Activated T-cell treated with anti-CD3 and anti-CD28 coated beads, Interleukin-2, amount 50 U/mL, for 48 hours (primary cell): ENCODE results near the gene MEGF6.

Experiments used
- DNase-seq, 2 experiments: peaks; one replicate each; pipeline ENCODE4 v3.0.0-alpha.2; 2020

MEGF6 gene

GRCh38 chr1:3533067-3534048 is 78.0 kb downstream of the MEGF6 start:
- no peak for DNase-seq

- no peak for DNase-seq
Measured at GRCh38 chr1:3531928-3532327, 79.4 kb downstream of the MEGF6 start.

GRCh38 chr1:3530926-3531818 is 80.1 kb downstream of the MEGF6 start:
- DNase-seq, result peak; percentile 79 to 86

- no peak for DNase-seq
Measured at GRCh38 chr1:3530086-3530925, 81.0 kb downstream of the MEGF6 start.

GRCh38 chr1:3529099-3529729 is 82.1 kb downstream of the MEGF6 start:
- DNase-seq, result no peak

GRCh38 chr1:3527774-3528173 is 83.5 kb downstream of the MEGF6 start:
- DNase-seq, result no peak

- no peak for DNase-seq
Measured at GRCh38 chr1:3525551-3526482, 85.5 kb downstream of the MEGF6 start.

GRCh38 chr1:3524556-3525203 is 86.6 kb downstream of the MEGF6 start:
- no peak for DNase-seq

- DNase-seq, result no peak
Measured at GRCh38 chr1:3523980-3524379, 87.3 kb downstream of the MEGF6 start.

- no peak for DNase-seq
Measured at GRCh38 chr1:3522564-3523265, 88.6 kb downstream of the MEGF6 start.

- DNase-seq, result no peak
Measured at GRCh38 chr1:3522112-3522511, 89.2 kb downstream of the MEGF6 start.

GRCh38 chr1:3521426-3521825 is 89.9 kb downstream of the MEGF6 start:
- no peak for DNase-seq

GRCh38 chr1:3520419-3521378 is 90.6 kb downstream of the MEGF6 start:
- no peak for DNase-seq

GRCh38 chr1:3519301-3519885 is 91.9 kb downstream of the MEGF6 start:
- no peak for DNase-seq

GRCh38 chr1:3518756-3519155 is 92.6 kb downstream of the MEGF6 start:
- DNase-seq, result no peak

GRCh38 chr1:3518256-3518655 is 93.1 kb downstream of the MEGF6 start:
- DNase-seq, result peak; percentile 60 to 63

GRCh38 chr1:3516911-3517675 is 94.2 kb downstream of the MEGF6 start:
- no peak for DNase-seq
